ENCODE data around the gene ITM2A. TPM values are rescaled to one million over a fixed set of nuclear protein-coding genes. Genes with fewer than 3 reads are reported as not detected.

ITM2A gene
- total RNA-seq, 1 experiment from 2014 or later: 25.7 TPM

- H3K36me3 Mint-ChIP-seq (ENCODE audit: insufficient read depth, unreplicated experiment): peaks cover 12% of the 10 kb centered on the region
- peak overlapping the region; percentile 70 for H3K27ac Mint-ChIP-seq (ENCODE audit: unreplicated experiment)
- peaks cover 44% of the 10 kb centered on the region for H3K4me1 Mint-ChIP-seq (ENCODE audit: low read depth, unreplicated experiment)
- intact Hi-C loops (cut with micrococcal nuclease; ENCODE audit: unreplicated experiment): loop anchor here (5.0 kb wide), 1 partner anchor 44 kb away; no protein-coding TSS in a partner anchor
- no peak for TF ChIP-seq CTCF (IDR thresholded peaks at IDR 0.05; ENCODE audit: unreplicated experiment)
- H3K4me3 Mint-ChIP-seq (ENCODE audit: low read depth, unreplicated experiment): no peak overlapping the region
- H3K27me3 Mint-ChIP-seq (ENCODE audit: unreplicated experiment): no peaks in the 10 kb centered on the region
- DNase-seq: no peak
- no peaks in the 10 kb centered on the region for H3K9me3 Mint-ChIP-seq (ENCODE audit: low read depth, unreplicated experiment)
- no TSS peak for BruUV-seq (replicated peaks)
- CTCF ChIA-PET: no interaction called here
Measured at GRCh38 chrX:79368441-79368840, 1.3 kb upstream of the ITM2A start.

GRCh38 chrX:79367907-79368306, 773 bp upstream of the ITM2A start:
- H3K27ac Mint-ChIP-seq (ENCODE audit: unreplicated experiment): peak overlapping the region; percentile 70

GRCh38 chrX:79366556-79366872, 620 bp downstream of the ITM2A start:
- TF ChIP-seq CTCF (IDR thresholded peaks at IDR 0.05; ENCODE audit: unreplicated experiment): no peak
- peaks cover 36% of the 10 kb centered on the region for H3K4me1 Mint-ChIP-seq (ENCODE audit: low read depth, unreplicated experiment)
- CTCF ChIA-PET: no interaction called here
- no peaks in the 10 kb centered on the region for H3K27me3 Mint-ChIP-seq (ENCODE audit: unreplicated experiment)
- peak overlapping the region; percentile 84 for H3K4me3 Mint-ChIP-seq (ENCODE audit: low read depth, unreplicated experiment)
- intact Hi-C loops (cut with micrococcal nuclease; ENCODE audit: unreplicated experiment): loop anchor here (5.0 kb wide), 1 partner anchor 46 kb away; no protein-coding TSS in a partner anchor
- no peaks in the 10 kb centered on the region for H3K9me3 Mint-ChIP-seq (ENCODE audit: low read depth, unreplicated experiment)
- H3K27ac Mint-ChIP-seq (ENCODE audit: unreplicated experiment): peak overlapping the region; percentile 14
- no peak for DNase-seq
- no TSS peak for BruUV-seq (replicated peaks)
- peaks cover 12% of the 10 kb centered on the region for H3K36me3 Mint-ChIP-seq (ENCODE audit: insufficient read depth, unreplicated experiment)

More at GRCh38 chrX:79367907-79368306, 773 bp upstream of the ITM2A start:
- no peaks in the 10 kb centered on the region for H3K9me3 Mint-ChIP-seq (ENCODE audit: low read depth, unreplicated experiment)
- intact Hi-C loops (cut with micrococcal nuclease; ENCODE audit: unreplicated experiment): loop anchor here (5.0 kb wide), 1 partner anchor 44 kb away; no protein-coding TSS in a partner anchor
- CTCF ChIA-PET: no interaction called here
- BruUV-seq (replicated peaks): no TSS peak
- H3K4me3 Mint-ChIP-seq (ENCODE audit: low read depth, unreplicated experiment): peak overlapping the region; percentile 84
- H3K36me3 Mint-ChIP-seq (ENCODE audit: insufficient read depth, unreplicated experiment): peaks cover 12% of the 10 kb centered on the region
- no peak for DNase-seq
- H3K4me1 Mint-ChIP-seq (ENCODE audit: low read depth, unreplicated experiment): peaks cover 38% of the 10 kb centered on the region
- no peaks in the 10 kb centered on the region for H3K27me3 Mint-ChIP-seq (ENCODE audit: unreplicated experiment)
- TF ChIP-seq CTCF (IDR thresholded peaks at IDR 0.05; ENCODE audit: unreplicated experiment): no peak

GRCh38 chrX:79365591-79365990, 1.5 kb downstream of the ITM2A start:
- Mint-ChIP-seq H3K9me3 (ENCODE audit: low read depth, unreplicated experiment) (no peaks in the 10 kb centered on the region), H3K4me3 (ENCODE audit: low read depth, unreplicated experiment) (peak overlapping the region; percentile 84), H3K27ac (ENCODE audit: unreplicated experiment) (no peak overlapping the region), H3K36me3 (ENCODE audit: insufficient read depth, unreplicated experiment) (peaks cover 12% of the 10 kb centered on the region), H3K4me1 (ENCODE audit: low read depth, unreplicated experiment) (peaks cover 36% of the 10 kb centered on the region), H3K27me3 (ENCODE audit: unreplicated experiment) (no peaks in the 10 kb centered on the region)
- no peak for DNase-seq
- TF ChIP-seq CTCF (IDR thresholded peaks at IDR 0.05; ENCODE audit: unreplicated experiment): no peak
- no TSS peak for BruUV-seq (replicated peaks)
- CTCF ChIA-PET: no interaction called here
- intact Hi-C loops (cut with micrococcal nuclease; ENCODE audit: unreplicated experiment): loop anchor here (5.0 kb wide), 1 partner anchor 47 kb away; no protein-coding TSS in a partner anchor

Data from Calu3 (cell line).